Astrocyte of the spinal cord (primary cell): ENCODE data around the gene NFE2L3.

Experiments
- DNase-seq: peaks from one replicate; pipeline ENCODE4 v3.0.0; 2011; ENCODE audit warnings: low read depth, low spot score
- H3K4me3 ChIP-seq: 2 replicates; pipeline ENCODE4 v1.5.1; 2011; ENCODE audit warnings: low read depth, mild to moderate bottlenecking, low read length, moderate library complexity
- CTCF ChIP-seq: IDR thresholded peaks from 2 replicates; pipeline ENCODE4 v1.5.1; 2012; ENCODE audit warnings: low read depth, mild to moderate bottlenecking, low read length, inconsistent platforms
- in situ Hi-C: cut with HindIII; loops from 2 replicates; pipeline ENCODE4 v1.10.0; 2017; ENCODE audit warnings: low sequenced_read_pairs

Gene NFE2L3

DNA sequence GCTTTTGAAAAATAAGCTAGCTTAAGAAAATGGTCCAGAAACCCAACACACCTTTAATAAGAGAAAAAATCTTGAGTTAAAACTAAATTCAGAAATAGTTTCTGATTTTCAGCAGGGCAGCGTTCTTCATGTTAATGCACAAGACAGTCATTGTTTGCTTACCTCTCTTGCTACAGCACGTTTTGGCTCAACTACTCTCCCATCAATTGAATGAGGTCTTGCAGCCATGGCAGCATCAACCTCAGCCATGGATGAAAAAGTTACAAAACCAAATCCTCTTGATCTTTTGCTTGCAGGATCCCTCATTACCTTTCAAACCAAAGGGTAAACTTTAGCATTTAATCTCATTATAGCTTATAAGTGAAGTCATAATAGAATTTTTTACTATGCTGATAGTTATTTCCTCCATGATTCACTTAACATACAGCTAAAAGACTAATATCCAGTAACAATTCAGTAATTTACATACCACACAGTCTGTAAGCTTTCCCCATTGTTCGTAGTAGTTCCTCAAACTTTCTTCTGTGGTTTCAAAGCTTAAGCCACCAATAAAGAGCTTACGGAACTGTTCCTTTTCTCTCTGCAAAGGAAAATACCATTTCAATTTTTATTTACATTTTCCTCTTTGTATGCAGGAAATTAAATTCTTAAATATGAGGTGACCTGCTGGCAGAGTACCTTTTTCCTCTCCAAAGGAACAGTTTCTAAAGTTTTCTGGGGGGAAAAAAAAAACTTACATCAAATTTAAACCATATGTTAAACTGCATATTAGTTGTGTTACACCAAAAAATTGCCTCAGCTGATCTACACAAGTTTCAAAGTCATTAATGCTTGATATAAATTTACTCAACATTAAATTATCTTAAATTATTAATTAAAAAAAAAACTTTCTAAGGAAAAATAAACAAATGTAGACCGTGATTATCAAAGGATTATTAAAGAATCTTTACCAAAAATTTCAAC is 45.4 kb downstream of the NFE2L3 start:
- no peak for TF ChIP-seq CTCF
- DNase-seq = no peak
- peak overlapping the region; percentile 86 for H3K4me3 ChIP-seq
- in situ Hi-C loops = no loop called here

- in situ Hi-C loops = no loop called here
- peak; percentile 48 for DNase-seq
- TF ChIP-seq CTCF = peak; percentile 60
- H3K4me3 ChIP-seq = peak overlapping the region; percentile 86
These were observed 46.3 kb downstream of the NFE2L3 start for GRCh38 chr7:26198133-26198780.

DNA sequence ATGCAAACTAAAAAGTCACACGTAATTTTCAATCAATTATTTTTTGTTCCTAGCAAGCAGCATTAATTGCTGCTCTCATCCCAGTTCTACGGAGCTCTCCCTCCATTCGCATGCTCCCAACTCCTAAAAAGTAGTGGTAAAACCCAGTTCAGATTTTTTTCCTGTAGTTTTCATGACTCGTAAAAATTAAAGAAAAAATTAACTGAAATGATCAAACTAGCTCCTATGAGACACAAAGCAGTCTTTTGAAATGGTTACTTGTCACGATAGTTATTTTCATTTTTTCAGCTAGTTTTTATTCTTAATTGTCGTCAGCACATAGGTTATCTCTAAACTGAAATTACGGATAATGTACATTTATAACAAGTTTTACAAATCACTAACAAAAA is 46.8 kb downstream of the NFE2L3 start:
- peak overlapping the region; percentile 86 for H3K4me3 ChIP-seq
- TF ChIP-seq CTCF = no peak
- no peak for DNase-seq
- in situ Hi-C loops = no loop called here

DNA sequence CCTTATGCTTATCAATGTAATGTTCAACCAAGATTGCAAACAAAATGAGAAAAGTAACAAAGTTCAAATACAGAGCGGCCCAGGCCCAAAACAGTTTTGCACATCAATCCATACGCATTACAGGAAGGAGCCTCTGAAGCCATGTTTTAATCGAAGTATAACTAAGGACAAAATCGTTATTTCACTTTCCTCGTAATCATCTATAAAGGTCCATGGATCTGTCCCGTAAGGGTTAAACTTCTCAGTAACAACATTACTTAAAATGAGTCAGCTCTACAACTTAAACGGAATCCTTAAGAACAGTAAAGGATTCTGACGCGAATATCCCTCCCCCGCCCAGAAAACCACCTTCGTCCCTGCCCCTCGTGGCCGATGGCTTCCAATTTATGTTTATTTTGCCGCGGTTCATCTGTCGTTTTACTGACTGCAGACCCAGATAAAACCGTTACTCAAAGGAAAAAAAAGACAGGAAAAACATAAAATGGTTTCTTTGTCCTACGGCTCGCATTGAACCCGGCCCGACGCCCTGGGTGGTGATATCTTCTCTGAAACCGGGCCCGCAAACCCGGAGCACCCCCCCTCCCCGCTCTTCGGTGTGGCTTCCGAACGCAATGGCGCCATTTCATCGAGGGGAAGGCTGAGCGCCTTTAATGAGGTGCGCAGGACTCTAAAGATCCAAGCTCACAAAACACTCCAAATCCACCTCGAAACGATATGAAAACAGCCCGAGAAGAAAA is 47.5 kb downstream of the NFE2L3 start:
- H3K4me3 ChIP-seq = peak overlapping the region; percentile 86
- DNase-seq = no peak
- in situ Hi-C loops = no loop called here
- no peak for TF ChIP-seq CTCF

DNA sequence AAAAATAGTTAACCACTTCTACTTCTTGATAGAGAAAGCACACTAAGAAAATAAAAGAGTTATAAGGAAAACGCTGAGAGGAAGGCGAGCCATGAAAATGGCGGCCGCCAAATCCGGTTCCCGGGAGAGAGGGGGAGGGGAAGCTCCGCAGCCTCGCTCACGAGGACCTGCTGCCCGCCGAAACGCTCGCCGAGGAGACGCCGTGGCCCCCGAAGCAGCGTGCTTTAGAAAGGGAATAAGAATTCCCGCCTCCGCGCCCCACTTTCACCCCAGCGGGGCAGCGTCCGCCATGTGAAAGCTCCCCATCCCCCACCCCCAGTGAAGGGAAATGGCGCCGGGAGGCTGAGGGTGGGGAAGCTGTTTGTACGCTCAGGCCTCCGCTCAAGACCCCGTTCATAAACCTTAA is 48.0 kb downstream of the NFE2L3 start:
- H3K4me3 ChIP-seq = peak overlapping the region; percentile 86
- in situ Hi-C loops = no loop called here
- peak; percentile 56 for DNase-seq
- no peak for TF ChIP-seq CTCF

- TF ChIP-seq CTCF = no peak
- in situ Hi-C loops = no loop called here
- peak within 1 kb of the TSS; percentile 86 for H3K4me3 ChIP-seq
- DNase-seq = peak; percentile 99
These were observed 48.6 kb downstream of the NFE2L3 start, which contains the start of gene HNRNPA2B1 for GRCh38 chr7:26200444-26201246. HNRNPA2B1 (minus strand) TSS chr7:26200746; CDS start chr7:26200577, 169 bp downstream.
